Spleen (tissue), 11 donors: ENCODE data around the gene PRR30. TPM values are rescaled to one million over a fixed set of nuclear protein-coding genes. Genes with fewer than 3 reads are reported as not detected.

Experiments used
- DNase-seq: peaks from one replicate; pipeline ENCODE4 v3.0.0-alpha.2; 2020
- H3K27ac ChIP-seq, 8 donors: fragments of 200-600 bp; sonication (generic) in 7 of 8; 1 replicate in 4 of 8; 2 replicates in 4 of 8; pipeline versions ENCODE4 v1.5.0 to v1.8.0; 2016 to 2021; ENCODE audit warnings: inconsistent platforms in 4 of 8, mild to moderate bottlenecking in 4 of 8, moderate library complexity in 1 of 8
- H3K27me3 ChIP-seq, 7 donors: fragments of 200-600 bp; sonication (generic) in 6 of 7; replicated peaks in 1 of 7; 1 replicate in 4 of 7; 2 replicates in 3 of 7; pipeline versions ENCODE4 v1.5.0 to v1.8.0; 2016 to 2021; ENCODE audit warnings: inconsistent platforms in 3 of 7, mild to moderate bottlenecking in 1 of 7
- H3K36me3 ChIP-seq, 6 donors: fragments of 200-600 bp; sonication (generic) in 5 of 6; 1 replicate in 4 of 6; 2 replicates in 2 of 6; pipeline versions ENCODE4 v1.5.0 to v1.8.0; 2016 to 2021; ENCODE audit warnings: inconsistent platforms in 2 of 6
- H3K4me1 ChIP-seq, 6 donors: fragments of 200-600 bp; sonication (generic) in 5 of 6; 1 replicate in 3 of 6; 2 replicates in 3 of 6; pipeline versions ENCODE4 v1.5.0 to v1.8.0; 2016 to 2021; ENCODE audit warnings: inconsistent platforms in 3 of 6
- H3K4me3 ChIP-seq, 8 donors: fragments of 200-600 bp; sonication (generic) in 7 of 8; 1 replicate in 4 of 8; 2 replicates in 4 of 8; pipeline versions ENCODE4 v1.5.0 to v1.8.0; 2016 to 2021; ENCODE audit warnings: inconsistent platforms in 4 of 8, mild to moderate bottlenecking in 4 of 8, moderate library complexity in 2 of 8
- H3K9me3 ChIP-seq, 8 donors: fragments of 200-600 bp; sonication (generic) in 7 of 8; 1 replicate in 4 of 8; 2 replicates in 4 of 8; pipeline versions ENCODE4 v1.5.0 to v1.8.0; 2016 to 2021; ENCODE audit warnings: inconsistent platforms in 4 of 8
- CTCF ChIP-seq, 11 experiments: fragments of 200-600 bp in 7 of 11; fragments of 450-650 bp in 4 of 11; sonication (generic) in 4 of 11; IDR thresholded peaks in 8 of 11; conservative IDR thresholded peaks in 3 of 11; 1 replicate in 7 of 11; 2 replicates in 4 of 11; pipeline versions ENCODE4 v1.4.0 to v1.8.0; 2016 to 2021; ENCODE audit warnings: antibody characterized with exemption in 11 of 11, inconsistent platforms in 4 of 11, mild to moderate bottlenecking in 1 of 11
- POLR2A ChIP-seq, 3 donors: fragments of 450-650 bp; IDR thresholded peaks; one replicate each; pipeline ENCODE4 v1.5.1; 2017; ENCODE audit warnings: antibody characterized with exemption in 3 of 3, mild to moderate bottlenecking in 1 of 3
- POLR2AphosphoS5 ChIP-seq, 3 donors: sonication (generic); formaldehyde crosslinking; IDR thresholded peaks; one replicate each; pipeline ENCODE4 v1.5.1; 2017; ENCODE audit warnings: antibody characterized with exemption in 3 of 3
- WGBS, 5 donors: extraction: QIAGEN DNeasy Blood & Tissue Kit in 3 of 5; methylation state at CpG; one replicate each; pipeline versions ENCODE4 v1.1.5 to v1.1.7; 2013 to 2018; 5-methylcytosine and 5-hydroxymethylcytosine counted together
- intact Hi-C: fragments of 100-400 bp; cut with DNase I; formaldehyde crosslinking; loops from one replicate; pipeline ENCODE4 v1.15.0; 2023; ENCODE audit warnings: low total_unique reads
- polyA plus RNA-seq, 3 donors: library from polyadenylated mRNA; stranded (reverse); fragments of 200-250 nt; gene quantifications; one replicate each; pipeline ENCODE4 v1.2.1, GENCODE V29; 2013
- total RNA-seq, 7 donors: library from RNA; depleted of rRNA in 3 of 7; stranded (reverse); fragments of >200 nt in 3 of 7; fragmentation: NEBNext Ultra II Directional in 4 of 7; extraction: Animal tissue kit (Norgen Biotek cat#: 25700) in 4 of 7; gene quantifications; one replicate each; pipeline versions ENCODE4 v1.1.0 to v1.2.1, GENCODE V29; 2016 to 2021
- donor health status: healthy with polysubstance abuse.
- donor health status: DM: no; HTN: no; CAD: no; lungs with moderate emphysema.
- donor health status: DM: no; HTN: no; CAD: no.
- donor health status: Bipolar disorder and iron deficiency.
- donor health status: healthy.
- donor health status: DM: no; HTN: no; CAD: no.
- donor health status: DM: yes; HTN: yes; CAD: no.

Gene PRR30
- total and polyA plus RNA-seq, 10 donors = not detected

GRCh38 chr2:27105981-27106380, 33.2 kb downstream of the PRR30 start:
- intact Hi-C loops = no loop called here
- Histone ChIP-seq H3K4me1 (no peaks in the 10 kb centered on the region), H3K36me3 (no peaks in the 10 kb centered on the region), H3K9me3 (no peaks in the 10 kb centered on the region), H3K27ac (no peak overlapping the region), H3K4me3 (no peak overlapping the region), H3K27me3 (peaks cover 0 to 27% (median 0%) of the 10 kb centered on the region in 7 donors)
- TF ChIP-seq POLR2AphosphoS5 (IDR thresholded peaks at IDR 0.05) (no peak), CTCF (IDR thresholded peaks at IDR 0.05 in 8 of 11, conservative IDR thresholded peaks at IDR 0.05 in 3 of 11) (no peak), POLR2A (IDR thresholded peaks at IDR 0.05) (no peak)
- no peak for DNase-seq
- 69 to 83% (median 77%) methylated on average over 3 of the region's 3 CpGs for WGBS, 5 donors

GRCh38 chr2:27102329-27102728, 36.9 kb downstream of the PRR30 start:
- intact Hi-C loops = no loop called here
- Histone ChIP-seq H3K36me3 (peaks cover 0 to 3% (median 0%) of the 10 kb centered on the region in 6 donors), H3K27ac (no peak overlapping the region), H3K27me3 (peaks cover 0 to 26% (median 0%) of the 10 kb centered on the region in 7 donors), H3K4me1 (peaks cover 0 to 6% (median 0%) of the 10 kb centered on the region in 6 donors), H3K9me3 (no peaks in the 10 kb centered on the region), H3K4me3 (no peak overlapping the region)
- TF ChIP-seq CTCF (IDR thresholded peaks at IDR 0.05 in 8 of 11, conservative IDR thresholded peaks at IDR 0.05 in 3 of 11) = no peak
- no peak for TF ChIP-seq POLR2A (IDR thresholded peaks at IDR 0.05)
- no peak for TF ChIP-seq POLR2AphosphoS5 (IDR thresholded peaks at IDR 0.05)
- 72 to 100% (median 90%) methylated on average over 5 of the region's 5 CpGs for WGBS, 5 donors
- DNase-seq = no peak

GRCh38 chr2:27100036-27100435, 39.2 kb downstream of the PRR30 start:
- intact Hi-C loops = no loop called here
- no peak overlapping the region for H3K27ac ChIP-seq
- no peak for TF ChIP-seq POLR2A (IDR thresholded peaks at IDR 0.05)
- no peak for TF ChIP-seq POLR2AphosphoS5 (IDR thresholded peaks at IDR 0.05)
- TF ChIP-seq CTCF (IDR thresholded peaks at IDR 0.05 in 8 of 11, conservative IDR thresholded peaks at IDR 0.05 in 3 of 11) = no peak
- DNase-seq = no peak
- H3K9me3 ChIP-seq = no peaks in the 10 kb centered on the region
- no peak overlapping the region for H3K4me3 ChIP-seq
- peaks cover 0 to 3% (median 0%) of the 10 kb centered on the region in 6 donors for H3K36me3 ChIP-seq
- WGBS, 5 donors = 80 to 92% (median 91%) methylated on average over 8 to 10 of the region's 10 CpGs
- H3K4me1 ChIP-seq = peaks cover 0 to 22% (median 14%) of the 10 kb centered on the region in 6 donors
- H3K27me3 ChIP-seq = peaks cover 0 to 10% (median 0%) of the 10 kb centered on the region in 7 donors

GRCh38 chr2:27099334-27099955, 39.8 kb downstream of the PRR30 start:
- 87 to 96% (median 94%) methylated on average over 9 to 19 of the region's 19 CpGs for WGBS, 5 donors
- no peak for TF ChIP-seq CTCF (IDR thresholded peaks at IDR 0.05 in 8 of 11, conservative IDR thresholded peaks at IDR 0.05 in 3 of 11)
- TF ChIP-seq POLR2AphosphoS5 (IDR thresholded peaks at IDR 0.05) = no peak
- TF ChIP-seq POLR2A (IDR thresholded peaks at IDR 0.05) = no peak
- peaks cover 0 to 22% (median 14%) of the 10 kb centered on the region in 6 donors for H3K4me1 ChIP-seq
- no peaks in the 10 kb centered on the region for H3K9me3 ChIP-seq
- peaks cover 0 to 10% (median 0%) of the 10 kb centered on the region in 7 donors for H3K27me3 ChIP-seq
- no peak overlapping the region for H3K27ac ChIP-seq
- intact Hi-C loops = loop anchor here (5.0 kb wide), 2 partner anchors 93 to 178 kb away; partner anchors contain the start of gene DNAJC5G
- no peak for DNase-seq
- H3K4me3 ChIP-seq = no peak overlapping the region
- peaks cover 0 to 3% (median 0%) of the 10 kb centered on the region in 6 donors for H3K36me3 ChIP-seq
